ENCODE data around the gene PARP1. TPM values are rescaled to one million over a fixed set of nuclear protein-coding genes. Genes with fewer than 3 reads are reported as not detected.

The PARP1 gene
- total RNA-seq, 1 donor from 2014 or later: 190 TPM

DNA sequence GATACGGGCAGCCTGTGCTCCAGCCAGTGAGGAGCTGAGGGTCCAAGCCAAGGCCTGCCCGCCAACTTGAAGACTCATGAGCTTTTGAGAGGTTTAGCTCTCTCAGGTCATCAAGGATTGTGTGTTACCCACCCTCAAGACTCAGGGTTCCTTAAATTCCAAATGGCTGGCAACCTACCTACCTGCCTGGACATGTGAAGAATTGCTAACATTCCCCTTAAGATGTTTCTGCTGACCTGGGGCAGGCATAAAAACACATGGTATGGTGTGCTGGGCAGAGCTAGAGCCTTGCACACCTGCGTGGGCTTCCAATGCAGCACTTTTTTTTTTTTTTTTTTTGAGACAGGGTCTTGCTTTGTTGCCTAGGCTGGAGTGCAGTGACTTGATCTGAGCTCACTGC is 17.2 kb downstream of the PARP1 start:
- no peak for DNase-seq (ENCODE audit: low read depth)

GRCh38 chr1:226388131-226388530 is 19.8 kb downstream of the PARP1 start:
- TF ChIP-seq, protein P1, sequence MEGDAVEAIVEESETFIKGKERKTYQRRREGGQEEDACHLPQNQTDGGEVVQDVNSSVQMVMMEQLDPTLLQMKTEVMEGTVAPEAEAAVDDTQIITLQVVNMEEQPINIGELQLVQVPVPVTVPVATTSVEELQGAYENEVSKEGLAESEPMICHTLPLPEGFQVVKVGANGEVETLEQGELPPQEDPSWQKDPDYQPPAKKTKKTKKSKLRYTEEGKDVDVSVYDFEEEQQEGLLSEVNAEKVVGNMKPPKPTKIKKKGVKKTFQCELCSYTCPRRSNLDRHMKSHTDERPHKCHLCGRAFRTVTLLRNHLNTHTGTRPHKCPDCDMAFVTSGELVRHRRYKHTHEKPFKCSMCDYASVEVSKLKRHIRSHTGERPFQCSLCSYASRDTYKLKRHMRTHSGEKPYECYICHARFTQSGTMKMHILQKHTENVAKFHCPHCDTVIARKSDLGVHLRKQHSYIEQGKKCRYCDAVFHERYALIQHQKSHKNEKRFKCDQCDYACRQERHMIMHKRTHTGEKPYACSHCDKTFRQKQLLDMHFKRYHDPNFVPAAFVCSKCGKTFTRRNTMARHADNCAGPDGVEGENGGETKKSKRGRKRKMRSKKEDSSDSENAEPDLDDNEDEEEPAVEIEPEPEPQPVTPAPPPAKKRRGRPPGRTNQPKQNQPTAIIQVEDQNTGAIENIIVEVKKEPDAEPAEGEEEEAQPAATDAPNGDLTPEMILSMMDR (conservative IDR thresholded peaks at IDR 0.05; ENCODE audit: low read depth, low read length): no peak
- H3K4me3 ChIP-seq (ENCODE audit: low read depth, low read length): no peak overlapping the region
- no peak for DNase-seq (ENCODE audit: low read depth)

More for the DNA sequence above, 17.2 kb downstream of the PARP1 start:
- TF ChIP-seq, protein P1 (conservative IDR thresholded peaks at IDR 0.05; ENCODE audit: low read depth, low read length): no peak
- H3K4me3 ChIP-seq (ENCODE audit: low read depth, low read length): no peak overlapping the region

- TF ChIP-seq, protein P1 (conservative IDR thresholded peaks at IDR 0.05; ENCODE audit: low read depth, low read length): no peak
- no peak overlapping the region for H3K4me3 ChIP-seq (ENCODE audit: low read depth, low read length)
Measured at GRCh38 chr1:226384717-226385116, 23.2 kb downstream of the PARP1 start.

GRCh38 chr1:226384040-226384439 is 23.9 kb downstream of the PARP1 start:
- no peak overlapping the region for H3K4me3 ChIP-seq (ENCODE audit: low read depth, low read length)
- DNase-seq (ENCODE audit: low read depth): no peak
- TF ChIP-seq, protein P1 (conservative IDR thresholded peaks at IDR 0.05; ENCODE audit: low read depth, low read length): no peak

More at GRCh38 chr1:226384717-226385116, 23.2 kb downstream of the PARP1 start:
- no peak for DNase-seq (ENCODE audit: low read depth)

- H3K4me3 ChIP-seq (ENCODE audit: low read depth, low read length): no peak overlapping the region
- TF ChIP-seq, protein P1 (conservative IDR thresholded peaks at IDR 0.05; ENCODE audit: low read depth, low read length): no peak
- no peak for DNase-seq (ENCODE audit: low read depth)
Measured at GRCh38 chr1:226382030-226382429, 25.9 kb downstream of the PARP1 start.

- TF ChIP-seq, protein P1 (conservative IDR thresholded peaks at IDR 0.05; ENCODE audit: low read depth, low read length): no peak
- no peak for DNase-seq (ENCODE audit: low read depth)
- no peak overlapping the region for H3K4me3 ChIP-seq (ENCODE audit: low read depth, low read length)
Measured at GRCh38 chr1:226381226-226381998, 26.5 kb downstream of the PARP1 start.

DNA sequence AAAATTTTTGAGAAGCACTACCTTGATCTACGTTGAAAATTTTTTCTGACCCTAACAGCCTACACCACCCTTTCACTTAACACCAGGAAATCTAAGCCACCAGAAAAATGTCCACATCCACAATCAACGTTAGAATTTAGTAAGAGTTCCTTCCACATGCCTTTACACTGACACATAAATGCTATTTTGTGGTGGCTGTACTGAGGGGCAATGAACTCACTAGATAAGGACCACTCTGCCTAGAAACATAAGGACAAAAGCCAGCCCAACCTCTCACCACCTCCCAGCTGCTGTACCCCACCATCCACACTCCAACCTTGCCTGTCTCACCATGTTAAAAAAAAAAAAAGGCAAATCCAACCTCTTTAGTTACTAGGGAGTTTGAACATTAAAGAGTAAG is 29.8 kb downstream of the PARP1 start:
- TF ChIP-seq, protein P1 (conservative IDR thresholded peaks at IDR 0.05; ENCODE audit: low read depth, low read length): no peak
- no peak overlapping the region for H3K4me3 ChIP-seq (ENCODE audit: low read depth, low read length)
- no peak for DNase-seq (ENCODE audit: low read depth)

Measured in epithelial cell of proximal tubule (primary cell).